ENCODE data around the gene CHST14.

- TF ChIP-seq CTCF (IDR thresholded peaks at IDR 0.05), result no peak
- TF ChIP-seq ZFX (IDR thresholded peaks at IDR 0.05; ENCODE audit: borderline replicate concordance), result no peak
Observed at GRCh38 chr15:40508216-40508615, 37.4 kb downstream of the CHST14 start.

All from 22Rv1 (cell line).